HG03565 (cell line): ENCODE measurements around the gene SCAMP5.

Source experiments
- ATAC-seq: cut with Tn5 transposase; IDR thresholded peaks from one replicate; pipeline ENCODE4 v1.9.1; 2021; ENCODE audit warnings: mild to moderate bottlenecking, moderate library complexity; ENCODE audit not compliant: unreplicated experiment

Gene SCAMP5

GRCh38 chr15:74976159-74976558 is 19.2 kb upstream of the SCAMP5 start:
- no peak for ATAC-seq

- ATAC-seq = no peak
Measured at GRCh38 chr15:74977599-74977998, 17.8 kb upstream of the SCAMP5 start.

GRCh38 chr15:74978077-74978476 is 17.3 kb upstream of the SCAMP5 start:
- no peak for ATAC-seq

- no peak for ATAC-seq
Measured at GRCh38 chr15:74978503-74978902, 16.9 kb upstream of the SCAMP5 start.

GRCh38 chr15:74982183-74982582 is 13.2 kb upstream of the SCAMP5 start:
- no peak for ATAC-seq

- no peak for ATAC-seq
Measured at GRCh38 chr15:74983725-74984231, 11.6 kb upstream of the SCAMP5 start.

- ATAC-seq = no peak
Measured at GRCh38 chr15:74988007-74988800, 7.2 kb upstream of the SCAMP5 start.

- ATAC-seq = no peak
Measured at GRCh38 chr15:74989527-74989926, 5.8 kb upstream of the SCAMP5 start.

- ATAC-seq = no peak
Measured at GRCh38 chr15:74992619-74993018, 2.7 kb upstream of the SCAMP5 start.

GRCh38 chr15:74994236-74994635 is 1.1 kb upstream of the SCAMP5 start:
- no peak for ATAC-seq

- no peak for ATAC-seq
Measured at GRCh38 chr15:74994685-74995084, 678 bp upstream of the SCAMP5 start.

GRCh38 chr15:74995779-74996765 is 709 bp downstream of the SCAMP5 start:
- ATAC-seq = no peak

- no peak for ATAC-seq
Measured at GRCh38 chr15:74997141-74997540, 1.8 kb downstream of the SCAMP5 start.

- no peak for ATAC-seq
Measured at GRCh38 chr15:74997543-74997942, 2.2 kb downstream of the SCAMP5 start.

- ATAC-seq = no peak
Measured at GRCh38 chr15:75001310-75001709, 5.9 kb downstream of the SCAMP5 start.

- ATAC-seq = no peak
Measured at GRCh38 chr15:75002398-75002797, 7.0 kb downstream of the SCAMP5 start.

- no peak for ATAC-seq
Measured at GRCh38 chr15:75007216-75007615, 11.9 kb downstream of the SCAMP5 start.

GRCh38 chr15:75008221-75008625 is 12.9 kb downstream of the SCAMP5 start:
- no peak for ATAC-seq

- peak; percentile 76 for ATAC-seq
Measured at GRCh38 chr15:75008629-75009326, 13.4 kb downstream of the SCAMP5 start.

GRCh38 chr15:75016431-75016830 is 21.1 kb downstream of the SCAMP5 start:
- no peak for ATAC-seq

GRCh38 chr15:75019916-75020315 is 24.6 kb downstream of the SCAMP5 start:
- ATAC-seq = no peak
